WTC11 (cell line): Measurements from ENCODE around the gene ARHGAP4. TPM values are rescaled to one million over a fixed set of nuclear protein-coding genes. Genes with fewer than 3 reads are reported as not detected.
A peak's percentile ranks its signal among the peaks of the same experiment; 100 is the strongest.

Experiments used
- ATAC-seq: fragments of 200-7000 bp; cut with Tn5 transposase; 2 replicates; pipeline ENCODE4 v1.10.0; 2021; ENCODE audit warnings: mild to moderate bottlenecking, moderate library complexity
- CTCF ChIA-PET: fragments of 300-600 bp; sonication (Branson Sonifier 250); formaldehyde crosslinking; loops from one replicate; lab custom pipeline; 2021; ENCODE audit warnings: antibody characterized with exemption; lab: Charles Lee
- POLR2A ChIA-PET: fragments of 350-600 bp; sonication (Branson Sonifier 250); formaldehyde crosslinking; loops from one replicate; lab custom pipeline; 2021; ENCODE audit warnings: antibody characterized with exemption; lab: Charles Lee
- DNase-seq: peaks from one replicate; pipeline ENCODE4 v3.0.0; 2021; ENCODE audit warnings: low spot score
- H3K27ac Mint-ChIP-seq: 2 replicates; pipeline ENCODE4 v1.8.0; 2021; ENCODE audit warnings: mixed read lengths
- H3K27me3 Mint-ChIP-seq: 2 replicates; pipeline ENCODE4 v1.8.0; 2021; ENCODE audit warnings: low read depth, mild to moderate bottlenecking, moderate library complexity, mixed read lengths
- H3K36me3 Mint-ChIP-seq: 2 replicates; pipeline ENCODE4 v1.8.0; 2021; ENCODE audit warnings: mixed read lengths
- H3K4me1 Mint-ChIP-seq: 2 replicates; pipeline ENCODE4 v1.8.0; 2022; ENCODE audit warnings: mixed read lengths
- H3K4me3 Mint-ChIP-seq: 2 replicates; pipeline ENCODE4 v1.8.0; 2021; ENCODE audit warnings: mild to moderate bottlenecking, moderate library complexity, mixed read lengths
- H3K9me3 Mint-ChIP-seq: 2 replicates; pipeline ENCODE4 v1.8.0; 2021; ENCODE audit warnings: mixed read lengths
- CREB1 ChIP-seq: sonication (generic); formaldehyde crosslinking; IDR thresholded peaks from 2 replicates; pipeline ENCODE4 v1.8.0; 2023; ENCODE audit warnings: mild to moderate bottlenecking, missing genetic modification reagents
- CREM ChIP-seq: sonication (generic); formaldehyde crosslinking; IDR thresholded peaks from 2 replicates; pipeline ENCODE4 v1.8.1; 2022; ENCODE audit warnings: mild to moderate bottlenecking, missing genetic modification reagents, moderate library complexity
- EMX1 ChIP-seq: fragments of 250-450 bp; sonication (Bioruptor Pico); IDR thresholded peaks from 2 replicates; pipeline ENCODE4 v1.8.0; 2021; ENCODE audit warnings: mild to moderate bottlenecking
- ESRRA ChIP-seq: sonication (generic); formaldehyde crosslinking; IDR thresholded peaks from 2 replicates; pipeline ENCODE4 v1.8.1; 2022; ENCODE audit warnings: mild to moderate bottlenecking, missing genetic modification reagents, borderline replicate concordance
- ETV6 ChIP-seq: sonication (generic); formaldehyde crosslinking; IDR thresholded peaks from 2 replicates; pipeline ENCODE4 v1.8.1; 2022; ENCODE audit warnings: mild to moderate bottlenecking, missing genetic modification reagents
- FOXK1 ChIP-seq: sonication (generic); formaldehyde crosslinking; IDR thresholded peaks from 2 replicates; pipeline ENCODE4 v1.8.0; 2022; ENCODE audit warnings: mild to moderate bottlenecking, moderate library complexity, missing genetic modification reagents
- GABPB1 ChIP-seq: sonication (generic); formaldehyde crosslinking; IDR thresholded peaks from 2 replicates; pipeline ENCODE4 v1.8.1; 2023; ENCODE audit warnings: mild to moderate bottlenecking, missing genetic modification reagents
- GRHL2 ChIP-seq: fragments of 250-450 bp; sonication (Bioruptor Pico); IDR thresholded peaks from 2 replicates; pipeline ENCODE4 v1.8.0; 2022; ENCODE audit warnings: mild to moderate bottlenecking, moderate library complexity; ENCODE audit not compliant: insufficient replicate concordance, severe bottlenecking
- GTF2I ChIP-seq: fragments of 250-450 bp; sonication (Bioruptor Pico); conservative IDR thresholded peaks from 2 replicates; pipeline ENCODE4 v1.4.0; 2021; ENCODE audit warnings: mild to moderate bottlenecking
- IRF2 ChIP-seq: sonication (generic); formaldehyde crosslinking; IDR thresholded peaks from 2 replicates; pipeline ENCODE4 v1.8.0; 2022; ENCODE audit warnings: low read depth, missing genetic modification reagents, borderline replicate concordance
- MXD4 ChIP-seq: fragments of 250-450 bp; sonication (Bioruptor Pico); IDR thresholded peaks from 2 replicates; pipeline ENCODE4 v1.8.0; 2021; ENCODE audit warnings: mild to moderate bottlenecking, moderate library complexity, borderline replicate concordance
- OVOL2 ChIP-seq: fragments of 250-450 bp; sonication (Bioruptor Pico); IDR thresholded peaks from 2 replicates; pipeline ENCODE4 v1.9.0; 2021; ENCODE audit warnings: mild to moderate bottlenecking, borderline replicate concordance
- RELA ChIP-seq: sonication (generic); formaldehyde crosslinking; IDR thresholded peaks from 2 replicates; pipeline ENCODE4 v1.8.1; 2022; ENCODE audit warnings: missing genetic modification reagents, mild to moderate bottlenecking, borderline replicate concordance
- SMAD3 ChIP-seq: sonication (generic); formaldehyde crosslinking; IDR thresholded peaks from 2 replicates; pipeline ENCODE4 v1.8.0; 2022; ENCODE audit warnings: missing genetic modification reagents, mild to moderate bottlenecking, borderline replicate concordance
- TEAD4 ChIP-seq: sonication (generic); formaldehyde crosslinking; IDR thresholded peaks from 2 replicates; pipeline ENCODE4 v1.8.0; 2022; ENCODE audit warnings: mild to moderate bottlenecking, missing genetic modification reagents
- ZNF138 ChIP-seq: sonication (generic); formaldehyde crosslinking; conservative IDR thresholded peaks from 2 replicates; pipeline ENCODE4 v1.8.1; 2022; ENCODE audit warnings: mild to moderate bottlenecking, moderate library complexity, missing genetic modification reagents
- ZNF219 ChIP-seq: sonication (generic); formaldehyde crosslinking; IDR thresholded peaks from 2 replicates; pipeline ENCODE4 v1.8.0; 2023; ENCODE audit warnings: missing genetic modification reagents, mild to moderate bottlenecking, borderline replicate concordance
- ZNF232 ChIP-seq: sonication (generic); formaldehyde crosslinking; IDR thresholded peaks from 2 replicates; pipeline ENCODE4 v1.8.0; 2022; ENCODE audit warnings: mild to moderate bottlenecking, missing genetic modification reagents
- ZNF263 ChIP-seq: sonication (generic); formaldehyde crosslinking; IDR thresholded peaks from 2 replicates; pipeline ENCODE4 v1.8.1; 2022; ENCODE audit warnings: low read depth, mild to moderate bottlenecking, moderate library complexity, missing genetic modification reagents
- ZNF317 ChIP-seq: sonication (generic); formaldehyde crosslinking; IDR thresholded peaks from 2 replicates; pipeline ENCODE4 v1.8.1; 2023; ENCODE audit warnings: low read depth, mild to moderate bottlenecking, moderate library complexity, missing genetic modification reagents, borderline replicate concordance
- total RNA-seq: library from RNA; stranded (reverse); gene quantifications from 3 replicates; pipeline ENCODE4 v1.2.3, GENCODE V29; 2021
- TF ChIP-seq, protein P1 (sequence below): sonication (generic); formaldehyde crosslinking; IDR thresholded peaks from 2 replicates; pipeline ENCODE4 v1.8.1; 2022; ENCODE audit warnings: mild to moderate bottlenecking, missing genetic modification reagents, moderate library complexity, borderline replicate concordance
- TF ChIP-seq, protein P2 (sequence below): fragments of 250-450 bp; sonication (Bioruptor Pico); IDR thresholded peaks from 2 replicates; pipeline ENCODE4 v1.8.0; 2021; ENCODE audit warnings: mild to moderate bottlenecking
- TF ChIP-seq, protein P3 (sequence below): sonication (generic); formaldehyde crosslinking; IDR thresholded peaks from 2 replicates; pipeline ENCODE4 v1.8.0; 2022; ENCODE audit warnings: mild to moderate bottlenecking, missing genetic modification reagents
- TF ChIP-seq, protein P4 (sequence below): sonication (generic); formaldehyde crosslinking; IDR thresholded peaks from 2 replicates; pipeline ENCODE4 v1.8.1; 2023; ENCODE audit warnings: mild to moderate bottlenecking, moderate library complexity, missing genetic modification reagents
- TF ChIP-seq, protein P5 (sequence below): sonication (generic); formaldehyde crosslinking; IDR thresholded peaks from 2 replicates; pipeline ENCODE4 v1.8.1; 2023; ENCODE audit warnings: mild to moderate bottlenecking, missing genetic modification reagents, borderline replicate concordance

Gene ARHGAP4
- total RNA-seq, 1 experiment from 2014 or later = 52.1 TPM

DNA sequence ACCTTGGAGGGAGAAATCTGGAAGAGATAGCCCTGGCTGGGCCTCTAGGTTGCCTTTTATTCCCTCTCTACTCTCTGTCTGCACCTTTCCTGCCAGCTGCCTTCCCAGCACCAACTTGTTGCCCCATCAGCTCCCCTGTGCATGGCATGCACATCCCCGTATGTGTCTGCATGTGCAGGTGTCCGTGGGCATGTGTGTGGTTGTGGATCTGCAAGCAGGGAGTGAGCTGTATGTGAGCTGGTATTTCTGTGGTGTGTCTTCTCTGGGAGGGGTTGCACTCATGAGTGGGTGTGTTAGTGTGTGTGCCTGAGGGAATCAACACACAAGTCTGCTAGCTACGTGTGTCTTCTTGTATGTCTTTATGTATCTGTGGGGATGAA lies 50.0 kb downstream of the ARHGAP4 start:
- ChIA-PET POLR2A (interaction anchor here (0.6 to 1.0 kb wide), 3 partner anchors 50 to 88 kb away, joined by 3 to 4 read pairs (median 3); partner anchors contain the start of gene ARHGAP4), CTCF (interaction anchor here (0.6 to 1.5 kb wide), 3 partner anchors 11 to 189 kb away, joined by 3 read pairs; no protein-coding TSS in a partner anchor)
- Mint-ChIP-seq H3K9me3 (no peaks in the 10 kb centered on the region), H3K27me3 (no peaks in the 10 kb centered on the region; the same call in 1 of the 2 replicates), H3K27ac (no peak overlapping the region), H3K4me3 (peak overlapping the region; percentile 28), H3K36me3 (no peaks in the 10 kb centered on the region), H3K4me1 (peaks cover 46% of the 10 kb centered on the region)
- DNase-seq (no peak), ATAC-seq (no peak)
- TF ChIP-seq CREM (CRISPR knock-in tag) (no peak), CREB1 (no peak), SMAD3 (CRISPR knock-in tag) (no peak), MXD4 (no peak), GABPB1 (CRISPR knock-in tag) (no peak)
- TF ChIP-seq, protein P1, sequence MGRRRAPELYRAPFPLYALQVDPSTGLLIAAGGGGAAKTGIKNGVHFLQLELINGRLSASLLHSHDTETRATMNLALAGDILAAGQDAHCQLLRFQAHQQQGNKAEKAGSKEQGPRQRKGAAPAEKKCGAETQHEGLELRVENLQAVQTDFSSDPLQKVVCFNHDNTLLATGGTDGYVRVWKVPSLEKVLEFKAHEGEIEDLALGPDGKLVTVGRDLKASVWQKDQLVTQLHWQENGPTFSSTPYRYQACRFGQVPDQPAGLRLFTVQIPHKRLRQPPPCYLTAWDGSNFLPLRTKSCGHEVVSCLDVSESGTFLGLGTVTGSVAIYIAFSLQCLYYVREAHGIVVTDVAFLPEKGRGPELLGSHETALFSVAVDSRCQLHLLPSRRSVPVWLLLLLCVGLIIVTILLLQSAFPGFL (CRISPR knock-in tag) = no peak

DNA sequence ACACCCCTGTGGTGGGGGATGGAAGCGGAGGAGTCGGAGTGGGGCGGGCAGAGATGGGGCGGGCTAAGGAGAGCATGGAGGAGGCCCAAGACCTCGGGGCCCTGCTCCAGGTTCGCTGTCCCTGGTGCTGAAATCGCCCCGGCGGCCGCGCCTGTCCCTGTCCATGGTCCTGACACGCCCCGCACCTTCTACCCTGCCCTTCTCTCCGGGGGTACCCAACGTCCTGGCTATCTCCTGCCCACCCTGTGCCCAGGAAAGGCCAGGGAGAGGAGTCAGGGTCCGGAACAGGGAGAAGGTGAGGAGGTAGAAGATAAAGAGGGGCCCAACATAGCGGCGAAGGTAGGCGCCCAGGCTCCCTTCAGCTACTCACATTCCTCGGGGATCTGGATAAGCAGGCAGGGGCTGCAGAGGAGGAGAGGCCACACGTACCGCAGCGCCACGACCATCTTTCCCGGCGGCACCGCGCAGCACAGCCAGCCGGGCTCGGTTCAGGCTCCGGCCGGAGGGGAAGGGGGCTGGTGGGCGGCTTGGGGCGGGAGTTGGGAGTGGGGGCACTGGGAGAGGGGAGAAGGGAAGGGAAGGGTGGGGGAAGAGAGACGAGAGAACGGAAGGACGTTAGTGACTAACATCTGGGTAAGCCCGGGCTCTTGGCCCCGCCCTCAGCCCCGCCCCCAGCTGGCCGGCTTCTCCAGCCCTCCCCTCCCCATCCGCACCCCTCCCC lies 50.5 kb downstream of the ARHGAP4 start:
- Mint-ChIP-seq H3K36me3 (no peaks in the 10 kb centered on the region), H3K4me1 (peaks cover 41% of the 10 kb centered on the region), H3K9me3 (no peaks in the 10 kb centered on the region), H3K27me3 (no peaks in the 10 kb centered on the region; the same call in 1 of the 2 replicates), H3K27ac (no peak overlapping the region), H3K4me3 (peak overlapping the region; percentile 33; the same call in 1 of the 2 replicates)
- DNase-seq (peak; percentile 77), ATAC-seq (peak; percentile 61)
- CTCF ChIA-PET = interaction anchor here (0.6 to 1.5 kb wide), 3 partner anchors 12 to 188 kb away, joined by 3 read pairs; no protein-coding TSS in a partner anchor
- POLR2A ChIA-PET = interaction anchor here (0.6 to 1.0 kb wide), 3 partner anchors 51 to 88 kb away, joined by 3 to 4 read pairs (median 3); partner anchors contain the start of gene ARHGAP4
- peak; percentile 100 for TF ChIP-seq ZNF232 (CRISPR knock-in tag)
- TF ChIP-seq GRHL2 (CRISPR knock-in tag) = no peak
- TF ChIP-seq EMX1 (CRISPR knock-in tag) = no peak; the same call in 1 of the 2 replicates
- TF ChIP-seq, protein P2, sequence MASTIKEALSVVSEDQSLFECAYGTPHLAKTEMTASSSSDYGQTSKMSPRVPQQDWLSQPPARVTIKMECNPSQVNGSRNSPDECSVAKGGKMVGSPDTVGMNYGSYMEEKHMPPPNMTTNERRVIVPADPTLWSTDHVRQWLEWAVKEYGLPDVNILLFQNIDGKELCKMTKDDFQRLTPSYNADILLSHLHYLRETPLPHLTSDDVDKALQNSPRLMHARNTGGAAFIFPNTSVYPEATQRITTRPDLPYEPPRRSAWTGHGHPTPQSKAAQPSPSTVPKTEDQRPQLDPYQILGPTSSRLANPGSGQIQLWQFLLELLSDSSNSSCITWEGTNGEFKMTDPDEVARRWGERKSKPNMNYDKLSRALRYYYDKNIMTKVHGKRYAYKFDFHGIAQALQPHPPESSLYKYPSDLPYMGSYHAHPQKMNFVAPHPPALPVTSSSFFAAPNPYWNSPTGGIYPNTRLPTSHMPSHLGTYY (CRISPR knock-in tag) = no peak
- TF ChIP-seq TEAD4 (CRISPR knock-in tag) = peak; percentile 99
- peak; percentile 95 for TF ChIP-seq IRF2
- TF ChIP-seq ZNF219 (CRISPR knock-in tag) = peak; percentile 99
- peak; percentile 99 for TF ChIP-seq ESRRA (CRISPR knock-in tag)
- TF ChIP-seq ZNF138 = peak; percentile 92; the same call in 1 of the 2 replicates
- TF ChIP-seq ZNF317 (CRISPR knock-in tag) = peak; percentile 85
- TF ChIP-seq, protein P3, sequence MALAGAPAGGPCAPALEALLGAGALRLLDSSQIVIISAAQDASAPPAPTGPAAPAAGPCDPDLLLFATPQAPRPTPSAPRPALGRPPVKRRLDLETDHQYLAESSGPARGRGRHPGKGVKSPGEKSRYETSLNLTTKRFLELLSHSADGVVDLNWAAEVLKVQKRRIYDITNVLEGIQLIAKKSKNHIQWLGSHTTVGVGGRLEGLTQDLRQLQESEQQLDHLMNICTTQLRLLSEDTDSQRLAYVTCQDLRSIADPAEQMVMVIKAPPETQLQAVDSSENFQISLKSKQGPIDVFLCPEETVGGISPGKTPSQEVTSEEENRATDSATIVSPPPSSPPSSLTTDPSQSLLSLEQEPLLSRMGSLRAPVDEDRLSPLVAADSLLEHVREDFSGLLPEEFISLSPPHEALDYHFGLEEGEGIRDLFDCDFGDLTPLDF (CRISPR knock-in tag) = peak; percentile 98
- TF ChIP-seq, protein P4, sequence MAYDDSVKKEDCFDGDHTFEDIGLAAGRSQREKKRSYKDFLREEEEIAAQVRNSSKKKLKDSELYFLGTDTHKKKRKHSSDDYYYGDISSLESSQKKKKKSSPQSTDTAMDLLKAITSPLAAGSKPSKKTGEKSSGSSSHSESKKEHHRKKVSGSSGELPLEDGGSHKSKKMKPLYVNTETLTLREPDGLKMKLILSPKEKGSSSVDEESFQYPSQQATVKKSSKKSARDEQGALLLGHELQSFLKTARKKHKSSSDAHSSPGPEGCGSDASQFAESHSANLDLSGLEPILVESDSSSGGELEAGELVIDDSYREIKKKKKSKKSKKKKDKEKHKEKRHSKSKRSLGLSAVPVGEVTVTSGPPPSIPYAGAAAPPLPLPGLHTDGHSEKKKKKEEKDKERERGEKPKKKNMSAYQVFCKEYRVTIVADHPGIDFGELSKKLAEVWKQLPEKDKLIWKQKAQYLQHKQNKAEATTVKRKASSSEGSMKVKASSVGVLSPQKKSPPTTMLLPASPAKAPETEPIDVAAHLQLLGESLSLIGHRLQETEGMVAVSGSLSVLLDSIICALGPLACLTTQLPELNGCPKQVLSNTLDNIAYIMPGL (CRISPR knock-in tag) = peak; percentile 86; the same call in 1 of the 2 replicates
- TF ChIP-seq, protein P5, sequence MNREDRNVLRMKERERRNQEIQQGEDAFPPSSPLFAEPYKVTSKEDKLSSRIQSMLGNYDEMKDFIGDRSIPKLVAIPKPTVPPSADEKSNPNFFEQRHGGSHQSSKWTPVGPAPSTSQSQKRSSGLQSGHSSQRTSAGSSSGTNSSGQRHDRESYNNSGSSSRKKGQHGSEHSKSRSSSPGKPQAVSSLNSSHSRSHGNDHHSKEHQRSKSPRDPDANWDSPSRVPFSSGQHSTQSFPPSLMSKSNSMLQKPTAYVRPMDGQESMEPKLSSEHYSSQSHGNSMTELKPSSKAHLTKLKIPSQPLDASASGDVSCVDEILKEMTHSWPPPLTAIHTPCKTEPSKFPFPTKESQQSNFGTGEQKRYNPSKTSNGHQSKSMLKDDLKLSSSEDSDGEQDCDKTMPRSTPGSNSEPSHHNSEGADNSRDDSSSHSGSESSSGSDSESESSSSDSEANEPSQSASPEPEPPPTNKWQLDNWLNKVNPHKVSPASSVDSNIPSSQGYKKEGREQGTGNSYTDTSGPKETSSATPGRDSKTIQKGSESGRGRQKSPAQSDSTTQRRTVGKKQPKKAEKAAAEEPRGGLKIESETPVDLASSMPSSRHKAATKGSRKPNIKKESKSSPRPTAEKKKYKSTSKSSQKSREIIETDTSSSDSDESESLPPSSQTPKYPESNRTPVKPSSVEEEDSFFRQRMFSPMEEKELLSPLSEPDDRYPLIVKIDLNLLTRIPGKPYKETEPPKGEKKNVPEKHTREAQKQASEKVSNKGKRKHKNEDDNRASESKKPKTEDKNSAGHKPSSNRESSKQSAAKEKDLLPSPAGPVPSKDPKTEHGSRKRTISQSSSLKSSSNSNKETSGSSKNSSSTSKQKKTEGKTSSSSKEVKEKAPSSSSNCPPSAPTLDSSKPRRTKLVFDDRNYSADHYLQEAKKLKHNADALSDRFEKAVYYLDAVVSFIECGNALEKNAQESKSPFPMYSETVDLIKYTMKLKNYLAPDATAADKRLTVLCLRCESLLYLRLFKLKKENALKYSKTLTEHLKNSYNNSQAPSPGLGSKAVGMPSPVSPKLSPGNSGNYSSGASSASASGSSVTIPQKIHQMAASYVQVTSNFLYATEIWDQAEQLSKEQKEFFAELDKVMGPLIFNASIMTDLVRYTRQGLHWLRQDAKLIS (CRISPR knock-in tag) = peak; percentile 79; the same call in 1 of the 2 replicates
- peak; percentile 99 for TF ChIP-seq FOXK1 (CRISPR knock-in tag)
- no peak for TF ChIP-seq GTF2I (CRISPR knock-in tag)
- TF ChIP-seq CREB1 = peak; percentile 97
- peak; percentile 75; the same call in 1 of the 2 replicates for TF ChIP-seq ZNF263
- TF ChIP-seq ETV6 (CRISPR knock-in tag) = peak; percentile 100
- TF ChIP-seq RELA (CRISPR knock-in tag) = peak; percentile 99
- TF ChIP-seq OVOL2 (CRISPR knock-in tag) = no peak
